Measurements from ENCODE around the gene SPACA7.
"Not testable (repeated sequence)": the region's sequence is repeated elsewhere in the genome, so short reads cannot be mapped to it uniquely, and the experiment has no call there.

Gene SPACA7

GRCh38 chr13:112351825-112352224, 24.3 kb upstream of the SPACA7 start:
- DNase-seq = no peak

- DNase-seq = no peak
These were observed 22.3 kb upstream of the SPACA7 start for GRCh38 chr13:112353856-112354255.

- no peak for DNase-seq
These were observed 21.6 kb upstream of the SPACA7 start for GRCh38 chr13:112354330-112355273.

GRCh38 chr13:112355274-112355838, 20.8 kb upstream of the SPACA7 start:
- DNase-seq = no peak

GRCh38 chr13:112356190-112356589, 20.0 kb upstream of the SPACA7 start:
- DNase-seq = no peak

GRCh38 chr13:112358156-112358555, 18.0 kb upstream of the SPACA7 start:
- DNase-seq = no peak

GRCh38 chr13:112362021-112362420, 14.1 kb upstream of the SPACA7 start:
- DNase-seq = no peak

GRCh38 chr13:112363867-112364528, 12.2 kb upstream of the SPACA7 start:
- DNase-seq = no peak

- no peak for DNase-seq
These were observed 9.1 kb upstream of the SPACA7 start for GRCh38 chr13:112366907-112367646.

- no peak for DNase-seq
These were observed 7.3 kb upstream of the SPACA7 start for GRCh38 chr13:112368883-112369282.

GRCh38 chr13:112370311-112370710, 5.8 kb upstream of the SPACA7 start:
- no peak for DNase-seq

- no peak for DNase-seq
These were observed 1.9 kb upstream of the SPACA7 start for GRCh38 chr13:112374271-112374670.

- DNase-seq = no peak
These were observed 15.6 kb downstream of the SPACA7 start for GRCh38 chr13:112391746-112392145.

GRCh38 chr13:112392719-112393118, 16.6 kb downstream of the SPACA7 start:
- DNase-seq = no peak

- not testable (repeated sequence) for DNase-seq
These were observed 18.9 kb downstream of the SPACA7 start for GRCh38 chr13:112395022-112395421.

- not testable (repeated sequence) for DNase-seq
These were observed 19.8 kb downstream of the SPACA7 start for GRCh38 chr13:112395941-112396340.

- no peak for DNase-seq
These were observed 21.0 kb downstream of the SPACA7 start for GRCh38 chr13:112397108-112397507.

- not testable (repeated sequence) for DNase-seq
These were observed 22.2 kb downstream of the SPACA7 start for GRCh38 chr13:112398347-112398746.

- DNase-seq = not testable (repeated sequence)
These were observed 33.7 kb downstream of the SPACA7 start for GRCh38 chr13:112409828-112410227.

GRCh38 chr13:112416647-112417046, 40.5 kb downstream of the SPACA7 start:
- DNase-seq = no peak

GRCh38 chr13:112417079-112417478, 40.9 kb downstream of the SPACA7 start:
- no peak for DNase-seq

GRCh38 chr13:112424098-112424497, 47.9 kb downstream of the SPACA7 start:
- DNase-seq = no peak

- DNase-seq = no peak
These were observed 52.5 kb downstream of the SPACA7 start for GRCh38 chr13:112428704-112429103.

Data from DMS79 treated with DMSO at 0.1 percent for 48 hours (cell line).